ENCODE measurements around the gene TMPRSS9. TPM values are rescaled to one million over a fixed set of nuclear protein-coding genes. Genes with fewer than 3 reads are reported as not detected.
A peak's percentile ranks its signal among the peaks of the same experiment; 100 is the strongest.

The TMPRSS9 gene
- total RNA-seq, 1 experiment from 2014 or later: 0.66 TPM

DNA sequence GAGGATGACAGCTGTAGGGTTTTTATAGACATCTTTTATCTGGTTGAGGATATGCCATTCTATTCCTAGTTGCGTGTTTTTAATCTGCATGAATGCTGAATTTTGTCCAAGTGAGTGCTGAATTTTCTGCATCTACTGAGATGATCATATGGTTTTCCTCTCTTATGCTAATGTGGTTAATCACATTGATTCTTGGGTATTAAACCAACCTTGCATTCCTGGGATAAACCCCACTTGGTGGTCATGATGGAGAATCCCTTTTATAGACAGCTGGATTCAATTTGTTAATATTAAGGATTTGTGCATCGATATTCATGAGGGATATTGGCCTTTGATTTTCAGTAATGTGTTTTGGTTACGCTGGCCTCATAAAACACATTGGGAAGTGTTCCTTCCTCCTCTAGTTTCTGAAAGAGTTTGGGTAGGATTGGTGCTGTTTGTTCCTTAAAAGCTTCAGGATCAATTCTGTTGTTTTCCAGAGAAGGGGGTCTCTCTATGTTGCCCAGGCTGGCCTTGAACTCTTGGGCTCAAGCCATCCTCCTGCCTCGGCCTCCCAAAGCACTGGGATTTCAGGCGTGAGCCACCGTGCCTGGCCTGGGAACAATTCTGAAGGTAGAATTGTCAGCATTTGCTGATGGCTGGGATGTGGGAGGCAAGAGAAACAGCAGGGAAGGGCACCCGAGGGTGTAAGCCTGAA lies 44.8 kb upstream of the TMPRSS9 start:
- Histone ChIP-seq H3K36me3 (ENCODE audit: control insufficient read depth, insufficient read depth, low read length) (no peaks in the 10 kb centered on the region), H3K4me1 (no peaks in the 10 kb centered on the region), H3K9me3 (no peaks in the 10 kb centered on the region), H3K4me3 (ENCODE audit: low read depth, low read length) (no peak overlapping the region), H3K27me3 (replicated peaks; ENCODE audit: control insufficient read depth, insufficient read depth, low read length) (no peaks in the 10 kb centered on the region)
- H3K36me3 Mint-ChIP-seq (ENCODE audit: insufficient read depth, unreplicated experiment): peaks cover 5% of the 10 kb centered on the region
- no peak overlapping the region for H3K27ac Mint-ChIP-seq (ENCODE audit: unreplicated experiment)
- POLR2A ChIA-PET: no interaction called here
- intact Hi-C loops (cut with micrococcal nuclease; ENCODE audit: unreplicated experiment): loop anchor here (5.0 kb wide), 1 partner anchor 78 kb away; the partner anchor contains the start of genes PLEKHJ1 and SF3A2
- DNase-seq: no peak
- CTCF ChIA-PET: interaction anchor here (0.8 to 1.2 kb wide), 2 partner anchors 15 to 159 kb away, joined by 3 to 7 read pairs; no protein-coding TSS in a partner anchor
- BruUV-seq (replicated peaks): no TSS peak
- H3K9me3 Mint-ChIP-seq (ENCODE audit: unreplicated experiment): peaks cover 13% of the 10 kb centered on the region
- TF ChIP-seq, protein P1, sequence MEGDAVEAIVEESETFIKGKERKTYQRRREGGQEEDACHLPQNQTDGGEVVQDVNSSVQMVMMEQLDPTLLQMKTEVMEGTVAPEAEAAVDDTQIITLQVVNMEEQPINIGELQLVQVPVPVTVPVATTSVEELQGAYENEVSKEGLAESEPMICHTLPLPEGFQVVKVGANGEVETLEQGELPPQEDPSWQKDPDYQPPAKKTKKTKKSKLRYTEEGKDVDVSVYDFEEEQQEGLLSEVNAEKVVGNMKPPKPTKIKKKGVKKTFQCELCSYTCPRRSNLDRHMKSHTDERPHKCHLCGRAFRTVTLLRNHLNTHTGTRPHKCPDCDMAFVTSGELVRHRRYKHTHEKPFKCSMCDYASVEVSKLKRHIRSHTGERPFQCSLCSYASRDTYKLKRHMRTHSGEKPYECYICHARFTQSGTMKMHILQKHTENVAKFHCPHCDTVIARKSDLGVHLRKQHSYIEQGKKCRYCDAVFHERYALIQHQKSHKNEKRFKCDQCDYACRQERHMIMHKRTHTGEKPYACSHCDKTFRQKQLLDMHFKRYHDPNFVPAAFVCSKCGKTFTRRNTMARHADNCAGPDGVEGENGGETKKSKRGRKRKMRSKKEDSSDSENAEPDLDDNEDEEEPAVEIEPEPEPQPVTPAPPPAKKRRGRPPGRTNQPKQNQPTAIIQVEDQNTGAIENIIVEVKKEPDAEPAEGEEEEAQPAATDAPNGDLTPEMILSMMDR (IDR thresholded peaks at IDR 0.05; ENCODE audit: insufficient read depth in 1 of 2, low read depth in 1 of 2, low read length in 1 of 2, severe bottlenecking in 1 of 2, unreplicated experiment in 1 of 2): no peak
- no peaks in the 10 kb centered on the region for H3K4me1 Mint-ChIP-seq (ENCODE audit: low read depth, unreplicated experiment)
- H3K4me3 Mint-ChIP-seq (ENCODE audit: unreplicated experiment): no peak overlapping the region
- H3K27me3 Mint-ChIP-seq (ENCODE audit: insufficient read depth, unreplicated experiment): no peaks in the 10 kb centered on the region

DNA sequence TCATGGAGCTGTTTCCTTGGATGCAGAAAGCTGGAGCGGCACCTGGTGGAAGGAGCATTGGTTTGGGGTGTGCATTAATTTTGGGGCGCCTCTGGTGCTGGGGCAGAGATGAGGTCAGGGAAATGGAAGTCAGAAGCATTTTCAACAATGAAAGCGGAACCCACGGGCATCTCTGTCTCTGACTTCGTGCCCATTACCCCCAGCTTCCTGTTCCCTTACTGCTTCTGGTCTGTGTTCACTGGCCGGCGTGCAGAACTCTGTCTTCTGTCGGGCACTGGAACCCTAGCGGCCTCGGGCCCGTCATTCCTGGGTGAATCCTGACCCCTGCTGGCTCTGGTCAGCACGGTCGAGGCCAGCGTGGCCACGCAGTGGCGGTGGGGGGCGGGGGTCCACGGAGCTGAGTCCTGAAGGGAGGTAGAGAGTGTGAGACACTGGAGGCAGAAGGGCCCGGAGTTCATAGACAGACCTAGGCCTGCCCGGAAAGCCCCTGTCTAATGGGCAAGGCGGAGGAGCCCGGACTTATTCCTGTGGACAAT lies 44.2 kb upstream of the TMPRSS9 start:
- H3K27me3 ChIP-seq (replicated peaks; ENCODE audit: control insufficient read depth, insufficient read depth, low read length): no peaks in the 10 kb centered on the region
- H3K4me1 ChIP-seq: no peaks in the 10 kb centered on the region
- no peaks in the 10 kb centered on the region for H3K36me3 ChIP-seq (ENCODE audit: control insufficient read depth, insufficient read depth, low read length)
- intact Hi-C loops (cut with micrococcal nuclease; ENCODE audit: unreplicated experiment): loop anchor here (5.0 kb wide), 1 partner anchor 79 kb away; the partner anchor contains the start of genes PLEKHJ1 and SF3A2
- Mint-ChIP-seq H3K27ac (ENCODE audit: unreplicated experiment) (no peak overlapping the region), H3K36me3 (ENCODE audit: insufficient read depth, unreplicated experiment) (peaks cover 5% of the 10 kb centered on the region), H3K9me3 (ENCODE audit: unreplicated experiment) (peaks cover 13% of the 10 kb centered on the region), H3K4me1 (ENCODE audit: low read depth, unreplicated experiment) (no peaks in the 10 kb centered on the region), H3K4me3 (ENCODE audit: unreplicated experiment) (no peak overlapping the region), H3K27me3 (ENCODE audit: insufficient read depth, unreplicated experiment) (no peaks in the 10 kb centered on the region)
- TF ChIP-seq, protein P1 (IDR thresholded peaks at IDR 0.05; ENCODE audit: insufficient read depth in 1 of 2, low read depth in 1 of 2, low read length in 1 of 2, severe bottlenecking in 1 of 2, unreplicated experiment in 1 of 2): peak; percentile 38 to 57
- peak in 1 of 2 experiments; percentile 61 for DNase-seq
- no TSS peak for BruUV-seq (replicated peaks)
- ChIA-PET POLR2A (no interaction called here), CTCF (interaction anchor here (0.8 to 1.2 kb wide), 2 partner anchors 15 to 160 kb away, joined by 3 to 7 read pairs; no protein-coding TSS in a partner anchor)
- no peaks in the 10 kb centered on the region for H3K9me3 ChIP-seq
- H3K4me3 ChIP-seq (ENCODE audit: low read depth, low read length): no peak overlapping the region

DNA sequence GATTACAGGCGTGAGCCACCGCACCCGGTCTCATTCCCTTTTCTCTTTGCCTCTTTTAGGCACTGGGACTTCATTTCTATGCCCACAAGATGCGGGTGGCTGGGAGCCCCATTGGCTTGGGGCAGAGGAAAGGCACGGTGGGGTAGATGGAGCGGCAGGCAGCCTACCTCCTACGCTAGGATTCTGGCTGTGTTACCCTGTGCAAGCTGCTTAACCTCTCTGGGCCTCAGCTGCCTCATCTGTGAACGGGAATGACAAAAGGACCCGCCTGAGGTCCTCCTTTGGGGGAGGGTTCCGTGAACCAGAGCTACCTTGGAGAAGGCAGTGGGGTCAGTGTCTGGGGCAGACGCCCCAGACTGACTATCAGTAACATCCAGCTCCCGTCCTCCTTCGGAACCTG lies 42.8 kb upstream of the TMPRSS9 start:
- peaks cover 5% of the 10 kb centered on the region for H3K36me3 Mint-ChIP-seq (ENCODE audit: insufficient read depth, unreplicated experiment)
- no peak for DNase-seq
- Histone ChIP-seq H3K27me3 (replicated peaks; ENCODE audit: control insufficient read depth, insufficient read depth, low read length) (no peaks in the 10 kb centered on the region), H3K9me3 (no peaks in the 10 kb centered on the region), H3K4me1 (no peaks in the 10 kb centered on the region), H3K4me3 (ENCODE audit: low read depth, low read length) (no peak overlapping the region), H3K36me3 (ENCODE audit: control insufficient read depth, insufficient read depth, low read length) (no peaks in the 10 kb centered on the region)
- ChIA-PET POLR2A (no interaction called here), CTCF (interaction anchor here (0.6 kb wide), 1 partner anchor 73 kb away, joined by 5 read pairs; no protein-coding TSS in a partner anchor)
- H3K27me3 Mint-ChIP-seq (ENCODE audit: insufficient read depth, unreplicated experiment): no peaks in the 10 kb centered on the region
- intact Hi-C loops (cut with micrococcal nuclease; ENCODE audit: unreplicated experiment): loop anchor here (5.0 kb wide), 1 partner anchor 80 kb away; the partner anchor contains the start of genes PLEKHJ1 and SF3A2
- BruUV-seq (replicated peaks): no TSS peak
- no peaks in the 10 kb centered on the region for H3K4me1 Mint-ChIP-seq (ENCODE audit: low read depth, unreplicated experiment)
- H3K9me3 Mint-ChIP-seq (ENCODE audit: unreplicated experiment): peaks cover 13% of the 10 kb centered on the region
- no peak overlapping the region for H3K4me3 Mint-ChIP-seq (ENCODE audit: unreplicated experiment)
- TF ChIP-seq, protein P1 (IDR thresholded peaks at IDR 0.05; ENCODE audit: insufficient read depth in 1 of 2, low read depth in 1 of 2, low read length in 1 of 2, severe bottlenecking in 1 of 2, unreplicated experiment in 1 of 2): no peak
- H3K27ac Mint-ChIP-seq (ENCODE audit: unreplicated experiment): no peak overlapping the region

Measured in Caco-2 (cell line).